Measurements from ENCODE around the gene MOSMO. TPM values are rescaled to one million over a fixed set of nuclear protein-coding genes. Genes with fewer than 3 reads are reported as not detected.

The MOSMO gene
- total and polyA plus RNA-seq, 9 of the 15 experiments (the other 6 are each of a cell fraction or from before 2014, with no cell fraction given) = 1.9 to 13.3 (median 7.7) TPM

DNA sequence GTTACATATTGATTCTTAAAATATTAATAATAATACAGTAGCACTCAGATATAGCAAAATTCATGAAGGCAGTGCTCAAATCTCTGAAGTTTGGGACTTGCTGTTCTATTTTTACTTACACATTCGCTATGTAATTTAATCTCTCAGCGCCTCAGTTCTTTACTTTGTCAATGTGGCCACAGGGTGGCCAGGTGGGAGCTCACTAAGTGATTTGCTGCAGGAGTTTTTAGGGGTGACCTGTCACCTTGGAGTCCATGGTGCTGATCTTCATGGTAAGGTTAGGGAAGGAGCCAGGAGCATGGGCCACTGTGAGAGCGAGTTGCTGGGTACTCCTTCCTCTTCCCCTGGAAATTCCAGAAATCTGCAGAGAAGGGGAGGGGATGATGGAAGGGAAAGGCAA, 112.5 kb downstream of the MOSMO start:
- no peaks in the 10 kb centered on the region for H3K9me3 ChIP-seq (replicated peaks; ENCODE audit: control insufficient read depth, insufficient read depth, low read depth, low read length)
- FAIRE-seq (no peak), ATAC-seq (no peak), DNase-seq (ENCODE audit: extremely low read depth in 1 of 4, low spot score in 3 of 4) (peak in 2 of 4 experiments; percentile 21 to 28)
- no peak overlapping the region for H3K27ac ChIP-seq (ENCODE audit: extremely low read depth, low read depth, low read length)
- no peak for TF ChIP-seq HNRNPL (IDR thresholded peaks at IDR 0.05; ENCODE audit: low read depth, low read length)
- TF ChIP-seq, protein P1, sequence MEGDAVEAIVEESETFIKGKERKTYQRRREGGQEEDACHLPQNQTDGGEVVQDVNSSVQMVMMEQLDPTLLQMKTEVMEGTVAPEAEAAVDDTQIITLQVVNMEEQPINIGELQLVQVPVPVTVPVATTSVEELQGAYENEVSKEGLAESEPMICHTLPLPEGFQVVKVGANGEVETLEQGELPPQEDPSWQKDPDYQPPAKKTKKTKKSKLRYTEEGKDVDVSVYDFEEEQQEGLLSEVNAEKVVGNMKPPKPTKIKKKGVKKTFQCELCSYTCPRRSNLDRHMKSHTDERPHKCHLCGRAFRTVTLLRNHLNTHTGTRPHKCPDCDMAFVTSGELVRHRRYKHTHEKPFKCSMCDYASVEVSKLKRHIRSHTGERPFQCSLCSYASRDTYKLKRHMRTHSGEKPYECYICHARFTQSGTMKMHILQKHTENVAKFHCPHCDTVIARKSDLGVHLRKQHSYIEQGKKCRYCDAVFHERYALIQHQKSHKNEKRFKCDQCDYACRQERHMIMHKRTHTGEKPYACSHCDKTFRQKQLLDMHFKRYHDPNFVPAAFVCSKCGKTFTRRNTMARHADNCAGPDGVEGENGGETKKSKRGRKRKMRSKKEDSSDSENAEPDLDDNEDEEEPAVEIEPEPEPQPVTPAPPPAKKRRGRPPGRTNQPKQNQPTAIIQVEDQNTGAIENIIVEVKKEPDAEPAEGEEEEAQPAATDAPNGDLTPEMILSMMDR (IDR thresholded peaks at IDR 0.05 in 2 of 3, conservative IDR thresholded peaks at IDR 0.05 in 1 of 3; ENCODE audit: insufficient read depth in 2 of 3, low read depth in 1 of 3, low read length in 3 of 3) = 0 out of 6 replicates have a peak, but pooled peaks of 2 of the 3 experiments have one; percentile 3 to 15
- 2% methylated on average over 3 of the region's 3 CpGs for WGBS (ENCODE audit: insufficient coverage, low coverage, missing lambda C conversion rate)
- in situ Hi-C loops (cut with MboI) = loop anchor here (25.0 kb wide), 1 partner anchor 308 kb away; no protein-coding TSS in a partner anchor
- intact Hi-C loops (cut with micrococcal nuclease) = no loop called here
- ChIA-PET CTCF (ENCODE audit: low intra/inter-chr PET ratio) (no interaction called here), POLR2A (interaction anchor here (0.7 to 1.1 kb wide), 2 partner anchors 13 to 17 kb away, joined by 3 to 4 read pairs; no protein-coding TSS in a partner anchor)
- H3K9ac ChIP-seq (ENCODE audit: insufficient read depth in 1 of 2, low read depth in 2 of 2, low read length in 2 of 2) = no peak overlapping the region
- no peaks in the 10 kb centered on the region for H4K20me1 ChIP-seq (replicated peaks; ENCODE audit: control insufficient read depth, insufficient read depth, low read length)
- BruUV-seq (replicated peaks) = no TSS peak
- no peak overlapping the region for H3K4me3 ChIP-seq
- no peak overlapping the region for H2AFZ ChIP-seq (ENCODE audit: low read depth, low read length)
- H3K9me1 ChIP-seq (ENCODE audit: control insufficient read depth, insufficient read depth, low read length) = no peaks in the 10 kb centered on the region
- H3K79me2 ChIP-seq (ENCODE audit: control insufficient read depth, insufficient read depth, low read length) = no peaks in the 10 kb centered on the region
- H3K36me3 ChIP-seq (ENCODE audit: control insufficient read depth, insufficient read depth, low read length) = no peaks in the 10 kb centered on the region
- no peaks in the 10 kb centered on the region; a peak in 1 of 5 replicates for H3K27me3 ChIP-seq (ENCODE audit: control insufficient read depth in 2 of 2, insufficient read depth in 2 of 2, low read length in 2 of 2)
- H3K4me1 ChIP-seq (replicated peaks in 1 of 2; ENCODE audit: control insufficient read depth in 2 of 2, insufficient read depth in 2 of 2, low read length in 2 of 2) = no peaks in the 10 kb centered on the region
- H3K4me2 ChIP-seq (ENCODE audit: insufficient read depth, low read length) = no peak overlapping the region

DNA sequence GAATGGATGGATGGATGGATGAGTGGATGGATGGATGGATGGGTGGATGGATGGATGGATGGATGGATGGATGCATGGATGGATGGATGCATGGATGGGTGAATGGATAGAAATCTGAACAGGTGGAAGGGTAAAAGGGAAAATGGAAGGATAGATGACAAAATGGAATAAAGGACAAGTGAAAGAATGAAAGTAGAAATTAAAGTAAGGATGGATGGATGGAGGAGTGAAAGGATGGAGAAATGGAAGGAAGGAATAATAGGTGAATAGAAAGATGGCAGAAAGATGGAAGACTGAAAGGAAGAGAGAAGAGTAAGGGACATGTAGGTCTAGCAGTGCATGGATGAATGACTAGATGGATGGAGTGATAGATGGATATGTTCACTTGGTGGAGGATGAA, 114.3 kb downstream of the MOSMO start:
- Histone ChIP-seq H3K27ac (ENCODE audit: extremely low read depth, low read depth, low read length) (no peak overlapping the region), H3K9me3 (replicated peaks; ENCODE audit: control insufficient read depth, insufficient read depth, low read depth, low read length) (no peaks in the 10 kb centered on the region), H3K79me2 (ENCODE audit: control insufficient read depth, insufficient read depth, low read length) (no peaks in the 10 kb centered on the region), H3K9me1 (ENCODE audit: control insufficient read depth, insufficient read depth, low read length) (no peaks in the 10 kb centered on the region), H4K20me1 (replicated peaks; ENCODE audit: control insufficient read depth, insufficient read depth, low read length) (no peaks in the 10 kb centered on the region), H3K27me3 (ENCODE audit: control insufficient read depth in 2 of 2, insufficient read depth in 2 of 2, low read length in 2 of 2) (peaks cover 3 to 6% of the 10 kb centered on the region in 2 experiments; a peak in 2 of 5 replicates), H2AFZ (ENCODE audit: low read depth, low read length) (no peak overlapping the region), H3K4me2 (ENCODE audit: insufficient read depth, low read length) (no peak overlapping the region), H3K9ac (ENCODE audit: insufficient read depth in 1 of 2, low read depth in 2 of 2, low read length in 2 of 2) (no peak overlapping the region), H3K36me3 (ENCODE audit: control insufficient read depth, insufficient read depth, low read length) (no peaks in the 10 kb centered on the region), H3K4me3 (no peak overlapping the region), H3K4me1 (replicated peaks in 1 of 2; ENCODE audit: control insufficient read depth in 2 of 2, insufficient read depth in 2 of 2, low read length in 2 of 2) (no peaks in the 10 kb centered on the region)
- BruUV-seq (replicated peaks) = no TSS peak
- DNase-seq (ENCODE audit: extremely low read depth in 1 of 4, low spot score in 3 of 4) (no peak), ATAC-seq (no peak), FAIRE-seq (no peak)
- in situ Hi-C loops (cut with MboI) (loop anchor here (25.0 kb wide), 1 partner anchor 310 kb away; no protein-coding TSS in a partner anchor), intact Hi-C loops (cut with micrococcal nuclease) (no loop called here)
- ChIA-PET POLR2A (no interaction called here), CTCF (ENCODE audit: low intra/inter-chr PET ratio) (no interaction called here)
- TF ChIP-seq ZNF354B (CRISPR knock-in tag; IDR thresholded peaks at IDR 0.05) (no peak), ZBTB7A (IDR thresholded peaks at IDR 0.05; ENCODE audit: borderline replicate concordance, control insufficient read depth, low read depth, low read length) (no peak), CSDE1 (IDR thresholded peaks at IDR 0.05) (no peak), ZNF121 (CRISPR knock-in tag; conservative IDR thresholded peaks at IDR 0.05) (no peak), TGIF2 (CRISPR knock-in tag; IDR thresholded peaks at IDR 0.05) (no peak)
